Right atrium auricular region (tissue), 2 donors: ENCODE results near the gene MRPL50. TPM values are rescaled to one million over a fixed set of nuclear protein-coding genes. Genes with fewer than 3 reads are reported as not detected.

Source experiments
- DNase-seq: peaks from one replicate; pipeline ENCODE4 v3.0.0-alpha.2; 2019; ENCODE audit warnings: low spot score
- H3K27ac ChIP-seq, 2 donors: fragments of 200-600 bp; sonication (generic); 1 replicate in 1 of 2; 2 replicates in 1 of 2; pipeline ENCODE4 v1.5.1; 2016 to 2019
- H3K27me3 ChIP-seq, 2 donors: fragments of 200-600 bp; sonication (generic); one replicate each; pipeline versions ENCODE4 v1.5.1 to v1.6.0; 2017 to 2019
- H3K36me3 ChIP-seq: fragments of 200-600 bp; sonication (generic); one replicate; pipeline ENCODE4 v1.5.1; 2016
- H3K4me1 ChIP-seq, 2 donors: fragments of 200-600 bp; sonication (generic); one replicate each; pipeline versions ENCODE4 v1.5.1 to v1.6.0; 2017 to 2019
- H3K4me3 ChIP-seq, 2 donors: fragments of 200-600 bp; sonication (generic); 1 replicate in 1 of 2; 2 replicates in 1 of 2; pipeline ENCODE4 v1.5.1; 2017 to 2019; ENCODE audit warnings: mild to moderate bottlenecking in 1 of 2, moderate library complexity in 1 of 2
- H3K9me3 ChIP-seq, 2 donors: fragments of 200-600 bp; sonication (generic); one replicate each; pipeline ENCODE4 v1.5.1; 2019
- CTCF ChIP-seq, 2 donors: fragments of 200-600 bp; sonication (generic); IDR thresholded peaks; one replicate each; pipeline ENCODE4 v1.5.1; 2019; ENCODE audit warnings: antibody characterized with exemption in 2 of 2
- total RNA-seq, 2 donors: library from RNA; depleted of rRNA; stranded (reverse); fragments of >200 nt; gene quantifications; one replicate each; pipeline ENCODE4 v1.1.0, GENCODE V29; 2016

The MRPL50 gene
- total RNA-seq, 2 donors from 2014 or later: 12.5 to 14.8 TPM

DNA sequence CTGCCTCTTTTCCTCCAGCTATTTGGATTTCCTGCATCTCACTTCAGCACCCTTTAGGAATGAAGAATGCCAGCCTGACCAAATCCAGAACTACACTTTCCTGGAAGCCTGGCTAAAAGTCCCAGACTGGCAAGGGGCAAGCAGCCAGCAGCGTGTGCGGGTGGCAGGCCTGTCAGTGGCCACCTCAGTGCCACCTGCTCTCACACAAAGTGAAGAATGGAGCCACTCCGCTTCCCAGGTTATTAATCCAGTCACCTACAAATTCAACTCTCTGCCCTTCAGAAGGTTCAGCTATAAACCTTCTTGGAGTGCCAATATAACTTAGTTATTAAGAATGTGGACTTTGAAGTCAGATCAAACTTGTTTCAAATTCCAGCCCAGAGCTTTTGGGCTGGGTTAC, 43.9 kb upstream of the MRPL50 start:
- peaks cover 0 to 8% of the 10 kb centered on the region in 2 donors for H3K4me1 ChIP-seq
- peak overlapping the region; percentile 72 to 78 for H3K27ac ChIP-seq
- TF ChIP-seq CTCF (IDR thresholded peaks at IDR 0.05): no peak
- H3K4me3 ChIP-seq: no peak overlapping the region
- no peaks in the 10 kb centered on the region for H3K36me3 ChIP-seq
- H3K27me3 ChIP-seq: no peaks in the 10 kb centered on the region
- H3K9me3 ChIP-seq: no peaks in the 10 kb centered on the region
- no peak for DNase-seq

GRCh38 chr9:101440714-101441230, 42.4 kb upstream of the MRPL50 start:
- no peak for TF ChIP-seq CTCF (IDR thresholded peaks at IDR 0.05)
- no peak for DNase-seq
- H3K27ac ChIP-seq: no peak overlapping the region
- peaks cover 0 to 8% of the 10 kb centered on the region in 2 donors for H3K4me1 ChIP-seq
- no peak overlapping the region for H3K4me3 ChIP-seq
- no peaks in the 10 kb centered on the region for H3K27me3 ChIP-seq
- H3K36me3 ChIP-seq: no peaks in the 10 kb centered on the region
- no peaks in the 10 kb centered on the region for H3K9me3 ChIP-seq

DNA sequence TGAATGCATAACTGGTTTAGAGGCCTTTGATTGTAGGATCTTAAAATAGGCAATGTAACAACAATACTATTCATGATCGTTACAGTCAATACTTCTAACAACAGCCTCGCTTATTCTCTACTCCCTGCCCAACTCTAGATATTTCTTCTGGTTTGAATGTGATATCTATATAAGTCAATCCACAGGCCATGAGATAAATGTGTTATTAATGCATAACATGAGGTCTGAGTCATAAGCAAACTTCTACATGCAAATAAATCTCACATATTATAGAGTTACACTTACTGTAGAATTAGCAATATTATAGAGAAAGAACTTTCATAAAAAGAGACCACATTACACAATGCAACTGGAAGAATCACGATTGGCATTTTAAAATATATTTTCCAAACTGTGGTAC, 40.1 kb upstream of the MRPL50 start:
- no peaks in the 10 kb centered on the region for H3K27me3 ChIP-seq
- H3K9me3 ChIP-seq: no peaks in the 10 kb centered on the region
- DNase-seq: no peak
- H3K27ac ChIP-seq: peak overlapping the region in 1 of 2 donors; percentile 76
- H3K36me3 ChIP-seq: no peaks in the 10 kb centered on the region
- H3K4me3 ChIP-seq: no peak overlapping the region
- H3K4me1 ChIP-seq: peaks cover 0 to 7% of the 10 kb centered on the region in 2 donors
- TF ChIP-seq CTCF (IDR thresholded peaks at IDR 0.05): no peak

- no peak for TF ChIP-seq CTCF (IDR thresholded peaks at IDR 0.05)
- Histone ChIP-seq H3K27me3 (no peaks in the 10 kb centered on the region), H3K9me3 (no peaks in the 10 kb centered on the region), H3K4me3 (no peak overlapping the region), H3K36me3 (no peaks in the 10 kb centered on the region), H3K4me1 (peaks cover 0 to 5% of the 10 kb centered on the region in 2 donors), H3K27ac (peak overlapping the region in 1 of 2 donors; percentile 76)
- DNase-seq: peak; percentile 66
Measured at GRCh38 chr9:101437806-101438232, 39.4 kb upstream of the MRPL50 start.

DNA sequence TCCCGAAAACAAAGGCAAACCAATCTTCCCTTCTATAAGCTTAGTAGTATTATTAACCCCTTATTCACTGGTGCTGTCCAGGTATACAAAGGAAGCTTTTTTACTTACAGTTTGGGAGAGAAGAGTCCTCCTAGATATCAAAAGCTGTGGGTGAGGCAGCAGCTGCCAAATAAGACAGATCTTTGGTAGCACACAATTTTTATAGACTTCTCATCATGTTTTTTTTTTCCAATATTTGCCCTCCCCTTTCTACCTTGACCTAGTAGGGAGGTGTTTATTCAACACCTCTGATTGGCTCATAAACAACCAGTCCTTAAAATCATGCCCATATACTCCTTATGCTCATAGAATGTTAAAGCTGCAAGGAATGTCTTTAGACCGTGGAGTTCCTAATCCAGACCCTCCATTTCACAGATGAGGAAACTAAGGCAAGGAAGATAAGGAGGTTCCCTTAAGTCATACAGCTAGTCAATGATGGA, 37.2 kb upstream of the MRPL50 start, which contains the start of gene ALDOB:
Gene ALDOB (minus strand): TSS at position 174 of the 479 bp plus-strand sequence. CDS start 4,887 bp downstream, outside the sequence.
- H3K9me3 ChIP-seq: no peaks in the 10 kb centered on the region
- DNase-seq: no peak
- TF ChIP-seq CTCF (IDR thresholded peaks at IDR 0.05): no peak
- H3K27me3 ChIP-seq: no peaks in the 10 kb centered on the region
- no peak within 1 kb of the TSS for H3K4me3 ChIP-seq
- no peaks in the 10 kb centered on the region for H3K36me3 ChIP-seq
- no peak within 1 kb of the TSS for H3K27ac ChIP-seq
- H3K4me1 ChIP-seq: peaks cover 0 to 5% of the 10 kb centered on the region in 2 donors

DNA sequence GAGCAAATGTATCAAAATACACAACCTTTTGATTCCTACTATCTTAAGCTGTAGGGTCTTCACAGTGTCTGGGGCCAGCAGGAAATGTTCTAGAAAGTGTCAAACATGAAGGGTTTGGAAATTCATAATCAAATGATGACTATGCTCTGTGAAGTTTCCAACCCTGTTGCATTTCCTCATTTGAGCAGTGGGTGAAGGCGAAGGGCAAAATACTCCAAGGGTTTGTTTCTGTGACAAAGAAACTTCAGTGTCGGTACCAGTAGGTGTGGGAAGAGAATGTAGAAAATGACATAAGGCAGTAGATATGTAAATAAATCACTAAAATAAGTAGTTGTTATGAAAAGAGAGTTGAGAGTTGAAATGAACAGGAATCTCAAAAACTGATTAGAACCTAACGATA, 36.6 kb upstream of the MRPL50 start:
- no peak for DNase-seq
- Histone ChIP-seq H3K9me3 (no peaks in the 10 kb centered on the region), H3K4me3 (no peak overlapping the region), H3K27ac (no peak overlapping the region), H3K36me3 (no peaks in the 10 kb centered on the region), H3K4me1 (peaks cover 0 to 5% of the 10 kb centered on the region in 2 donors), H3K27me3 (no peaks in the 10 kb centered on the region)
- no peak for TF ChIP-seq CTCF (IDR thresholded peaks at IDR 0.05)
